GM18870 (cell line): Measurements from ENCODE around the gene KIAA0753.
"Not testable (repeated sequence)": the region's sequence is repeated elsewhere in the genome, so short reads cannot be mapped to it uniquely, and the experiment has no call there.

ENCODE experiments used
- ATAC-seq: cut with Tn5 transposase; IDR thresholded peaks from one replicate; pipeline ENCODE4 v1.9.1; 2021; ENCODE audit warnings: moderate library complexity; ENCODE audit not compliant: unreplicated experiment

Gene KIAA0753

DNA sequence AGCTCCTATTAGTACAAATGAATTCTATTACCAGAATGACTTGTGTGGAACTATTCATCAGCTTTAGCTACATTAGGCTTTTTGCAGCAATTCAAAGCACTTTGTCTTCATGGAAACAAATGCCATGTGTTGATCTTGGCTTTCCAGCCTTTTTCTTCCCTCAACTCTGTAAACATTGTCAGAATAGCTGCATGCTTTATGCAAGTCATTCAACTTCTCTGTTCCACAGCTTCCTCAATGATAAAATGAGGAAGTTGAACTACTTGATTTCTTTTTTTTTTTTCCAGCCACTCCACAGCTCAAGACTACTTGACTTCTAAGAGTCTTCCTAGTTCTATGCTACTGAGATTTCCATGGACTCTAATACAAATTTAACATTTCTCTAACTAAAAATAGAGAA lies 41.1 kb downstream of the KIAA0753 start:
- ATAC-seq = no peak

DNA sequence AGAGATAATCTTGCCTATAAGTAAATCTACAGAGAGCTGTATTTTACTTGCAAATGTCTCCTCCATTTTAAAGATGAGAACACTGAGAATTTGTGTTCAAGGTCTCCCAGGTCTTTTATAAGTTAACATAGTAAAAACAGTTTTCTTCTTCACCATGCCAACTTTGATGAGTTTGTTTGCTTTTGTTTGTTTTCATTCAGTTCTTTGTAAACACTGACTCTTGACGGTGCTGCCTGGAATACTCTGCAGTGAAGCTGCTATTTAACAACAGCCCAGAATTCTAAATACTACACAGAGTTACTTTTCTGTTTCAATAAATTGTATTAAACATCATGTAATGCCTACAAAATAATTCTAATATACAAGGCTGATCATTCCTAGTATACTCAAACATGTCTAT lies 42.8 kb downstream of the KIAA0753 start:
- no peak for ATAC-seq

DNA sequence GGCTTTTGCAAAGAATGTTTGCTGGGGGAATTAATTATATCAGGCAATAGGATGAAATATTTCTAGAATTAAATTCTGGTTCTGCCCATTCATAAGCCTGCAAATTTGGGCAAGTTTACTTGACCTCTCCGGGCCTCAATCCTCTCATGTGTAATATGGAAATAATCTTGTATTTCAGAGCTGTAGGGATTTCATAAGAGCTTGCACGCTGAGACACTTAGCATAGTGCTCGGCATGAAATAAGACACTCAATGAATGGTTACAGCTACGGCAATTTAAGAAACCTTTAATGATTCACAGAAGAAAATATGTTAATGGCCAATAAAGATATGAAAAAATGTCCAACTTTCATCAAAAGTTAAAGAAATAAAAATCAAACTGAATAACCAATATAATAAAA lies 43.6 kb downstream of the KIAA0753 start:
- no peak for ATAC-seq

DNA sequence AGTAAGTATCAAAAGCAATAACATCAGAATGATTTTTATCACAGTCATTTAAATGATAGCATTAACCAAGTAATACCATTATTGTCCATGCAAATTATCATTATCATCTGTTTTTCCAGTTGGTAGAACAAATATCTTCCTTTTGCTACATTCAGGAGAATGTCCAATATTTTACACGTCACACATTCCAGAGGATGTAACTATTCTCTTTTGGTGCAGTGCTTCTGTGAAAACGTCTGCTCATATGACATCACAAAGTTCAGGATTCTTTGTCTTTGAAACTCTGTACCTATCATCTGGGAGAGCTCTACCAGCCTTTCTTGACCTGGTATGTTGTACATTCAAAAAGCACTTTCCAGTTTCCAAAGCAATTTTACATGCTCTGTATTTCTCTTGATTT lies 44.0 kb downstream of the KIAA0753 start:
- no peak for ATAC-seq

DNA sequence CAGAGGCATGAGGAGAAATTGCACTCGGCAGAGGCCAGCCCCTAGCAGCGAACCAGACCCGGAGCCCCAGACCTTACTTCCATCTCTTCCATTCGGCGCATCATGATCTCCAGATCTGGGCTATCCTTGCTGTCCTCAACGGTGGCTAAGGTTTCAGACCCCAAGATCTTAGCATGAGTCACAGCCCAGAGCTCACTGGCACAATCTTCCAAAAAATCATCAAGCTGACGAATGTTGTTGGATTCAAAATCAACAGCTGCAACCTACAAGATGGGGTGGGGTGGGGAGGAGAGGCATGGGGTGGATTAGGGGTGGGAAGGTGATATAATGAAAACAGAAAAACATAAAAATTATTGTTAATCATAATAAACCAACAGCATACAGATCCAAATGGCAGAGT lies 44.4 kb downstream of the KIAA0753 start:
- no peak for ATAC-seq

DNA sequence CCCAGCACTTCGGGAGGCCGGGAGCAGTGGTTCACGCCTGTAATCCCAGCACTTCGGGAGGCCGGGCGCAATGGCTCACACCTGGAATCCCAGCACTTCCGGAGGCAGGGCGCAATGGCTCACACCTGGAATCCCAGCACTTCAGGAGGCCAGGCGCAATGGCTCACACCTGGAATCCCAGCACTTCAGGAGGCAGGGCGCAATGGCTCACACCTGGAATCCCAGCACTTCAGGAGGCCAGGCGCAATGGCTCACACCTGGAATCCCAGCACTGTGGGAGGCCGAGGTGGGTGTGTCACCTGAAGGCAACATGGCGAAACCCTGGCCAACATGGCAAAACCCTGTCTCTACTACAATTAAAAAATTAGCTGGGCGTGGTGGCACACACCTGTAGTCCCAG lies 47.1 kb downstream of the KIAA0753 start:
- ATAC-seq = not testable (repeated sequence)

DNA sequence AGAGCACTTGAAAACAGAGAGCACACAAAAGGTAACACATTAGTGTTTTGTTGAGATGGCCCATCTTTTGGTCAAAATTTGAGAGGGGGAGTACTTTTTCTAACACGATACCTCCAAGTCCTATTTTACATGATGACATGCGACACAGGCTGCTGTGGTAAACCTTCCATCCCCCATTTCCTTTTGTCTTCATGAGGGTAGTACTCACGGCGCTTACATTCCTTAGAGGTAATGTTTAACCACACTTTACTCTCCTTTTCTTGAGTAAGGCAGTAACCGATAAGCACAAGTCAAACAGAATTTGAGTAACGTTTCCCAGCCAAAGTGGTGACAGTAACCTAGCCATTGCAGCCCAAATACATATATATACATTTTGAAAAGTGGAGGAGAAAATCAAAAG lies 48.3 kb downstream of the KIAA0753 start:
- ATAC-seq = no peak

DNA sequence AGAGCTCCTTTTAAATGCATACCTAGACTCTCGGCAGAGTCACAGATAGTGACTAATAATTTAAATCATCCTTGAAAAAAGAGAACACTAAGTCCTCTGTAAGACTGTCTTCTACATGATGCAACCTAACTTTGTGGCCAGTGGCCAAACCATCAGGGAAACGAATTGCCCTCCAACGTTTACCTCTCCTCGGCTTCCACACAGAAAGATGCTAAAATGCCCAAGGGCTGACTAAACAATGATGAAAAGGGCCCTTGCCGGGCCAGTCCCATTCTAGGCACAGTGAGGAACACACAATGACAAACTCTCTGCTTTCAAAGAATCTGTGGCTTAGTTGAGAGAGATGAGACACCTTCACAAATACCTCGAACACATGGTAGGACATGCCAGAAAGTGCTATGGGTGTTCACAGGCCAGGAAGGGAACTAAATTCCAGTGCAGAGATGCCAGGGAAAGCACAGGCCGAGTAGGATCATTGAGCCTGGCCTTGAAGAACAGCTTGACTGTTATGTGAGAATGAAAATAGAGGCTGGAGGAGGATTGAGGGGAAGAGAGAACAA lies 48.8 kb downstream of the KIAA0753 start:
- ATAC-seq = no peak

DNA sequence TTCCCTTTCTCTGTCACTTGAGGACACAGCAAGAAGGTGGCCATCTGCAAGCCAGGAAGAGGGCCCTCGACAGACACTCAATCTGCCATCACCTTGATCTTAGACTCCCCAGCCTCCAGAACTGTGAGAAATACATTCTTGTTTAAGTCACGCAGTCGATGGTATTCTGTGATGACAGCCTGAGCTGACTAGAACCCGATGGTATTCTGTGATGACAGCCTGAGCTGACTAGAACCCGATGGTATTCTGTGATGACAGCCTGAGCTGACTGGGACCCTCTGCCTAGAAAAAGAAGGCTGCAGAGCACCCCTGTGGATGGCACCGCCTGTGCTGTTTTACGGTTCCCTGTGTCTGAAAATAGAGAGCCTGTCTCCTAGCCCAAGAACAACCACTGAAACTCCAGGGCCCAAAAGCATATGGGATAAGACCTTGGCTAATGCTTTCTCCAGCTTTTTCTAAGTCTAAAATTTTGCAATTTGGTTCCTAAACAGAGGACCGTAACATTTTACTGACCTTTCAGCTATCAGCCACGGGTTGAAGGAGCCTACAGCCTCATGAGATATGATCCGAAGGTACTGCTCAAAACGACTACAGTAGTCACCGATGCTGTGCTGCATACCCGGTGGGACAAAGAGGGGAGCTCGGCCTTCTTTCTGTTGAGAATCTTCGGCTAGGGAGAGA lies 51.1 kb downstream of the KIAA0753 start:
- ATAC-seq = no peak

DNA sequence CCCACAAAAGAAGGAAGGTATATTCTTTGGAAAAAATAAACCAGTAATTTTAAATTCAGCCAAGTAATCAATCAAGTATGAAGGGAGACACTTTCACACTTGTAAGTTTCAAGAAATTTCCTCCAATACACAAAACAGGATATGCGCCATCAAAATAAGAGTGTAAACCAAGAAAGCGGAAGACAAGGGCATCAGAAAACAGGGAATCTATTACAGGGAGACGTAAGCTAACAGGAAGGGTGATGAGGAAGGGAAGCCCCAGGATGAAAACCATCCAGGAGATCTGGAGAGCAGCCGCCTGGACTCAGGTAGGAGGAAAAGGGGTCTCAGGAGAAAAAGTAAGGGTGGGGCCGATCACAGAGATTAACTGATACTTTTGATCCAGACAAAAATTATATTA lies 52.3 kb downstream of the KIAA0753 start:
- no peak for ATAC-seq

DNA sequence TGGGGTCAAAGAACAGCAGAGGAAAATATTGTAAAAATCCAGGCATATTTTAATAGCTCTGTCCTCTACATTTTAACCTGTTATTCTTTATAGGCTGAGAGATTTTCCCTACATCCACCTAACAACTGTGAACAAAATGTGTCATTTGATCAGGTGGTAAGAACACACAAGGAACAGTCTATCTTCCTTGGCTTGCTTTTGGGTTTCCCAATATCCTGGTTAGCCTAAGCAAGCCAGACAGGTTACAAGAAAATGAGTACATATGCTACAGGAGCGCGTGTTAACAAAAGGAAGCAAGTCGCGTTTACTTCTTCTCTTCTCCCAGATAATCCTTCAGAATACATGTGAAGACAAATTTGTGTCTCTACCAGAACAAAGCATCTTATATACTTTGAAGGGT lies 53.2 kb downstream of the KIAA0753 start:
- ATAC-seq = no peak

DNA sequence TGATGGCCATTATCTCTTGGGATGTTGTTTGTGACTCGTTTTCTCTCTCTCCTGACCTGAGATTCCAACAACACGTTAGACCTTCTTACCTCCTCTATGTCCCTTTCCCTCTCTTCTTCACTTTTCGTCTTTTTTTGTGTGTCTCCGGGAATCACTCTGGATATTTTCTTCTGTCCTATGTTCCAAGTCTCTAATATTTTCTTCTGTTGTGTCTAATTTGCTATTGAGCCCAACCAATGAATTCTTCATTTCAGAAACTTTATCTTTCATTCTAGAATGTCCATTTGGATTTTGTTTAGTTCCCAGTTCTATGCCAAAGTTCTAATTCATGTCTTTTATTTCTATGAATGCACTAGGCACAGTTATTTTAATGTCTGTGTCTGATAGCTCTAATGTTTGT lies 57.1 kb downstream of the KIAA0753 start:
- no peak for ATAC-seq

DNA sequence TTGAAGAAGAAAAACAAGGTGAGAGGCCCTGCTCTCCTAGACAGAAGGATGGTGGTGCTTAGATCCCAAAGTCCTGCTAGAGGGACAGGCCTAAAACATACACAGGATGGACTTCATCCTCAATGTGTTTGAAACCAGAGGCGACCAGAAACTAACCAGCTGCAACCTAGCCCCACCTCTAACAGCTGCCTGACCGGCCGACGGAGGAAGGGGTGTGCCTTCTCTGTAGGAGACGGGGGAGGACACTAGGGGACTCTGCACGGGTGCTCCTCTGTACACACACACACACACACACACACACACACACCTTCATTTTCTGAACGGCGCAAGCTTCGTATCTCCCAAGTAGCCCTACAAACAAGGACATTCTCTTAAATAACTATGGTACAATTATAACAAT lies 59.9 kb downstream of the KIAA0753 start:
- ATAC-seq = no peak

DNA sequence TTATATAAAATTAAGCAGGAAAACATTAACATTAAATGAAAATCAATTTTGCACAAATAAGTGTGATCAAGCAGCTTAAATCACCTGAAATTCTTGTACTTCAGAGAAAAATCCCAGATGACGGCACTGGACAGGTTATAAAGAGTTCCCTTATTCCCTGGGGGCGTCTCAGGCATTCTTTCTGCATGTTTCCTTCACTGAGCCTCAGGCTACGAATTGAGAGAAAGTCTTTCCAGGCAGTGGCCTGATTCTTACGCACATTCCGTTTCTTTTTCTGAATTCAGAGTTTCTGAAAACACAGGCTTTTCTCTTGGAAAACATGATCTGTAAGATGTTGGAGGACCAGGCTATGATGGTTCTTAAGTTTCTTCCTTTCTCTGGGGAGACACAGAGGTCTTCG lies 62.0 kb downstream of the KIAA0753 start:
- no peak for ATAC-seq

DNA sequence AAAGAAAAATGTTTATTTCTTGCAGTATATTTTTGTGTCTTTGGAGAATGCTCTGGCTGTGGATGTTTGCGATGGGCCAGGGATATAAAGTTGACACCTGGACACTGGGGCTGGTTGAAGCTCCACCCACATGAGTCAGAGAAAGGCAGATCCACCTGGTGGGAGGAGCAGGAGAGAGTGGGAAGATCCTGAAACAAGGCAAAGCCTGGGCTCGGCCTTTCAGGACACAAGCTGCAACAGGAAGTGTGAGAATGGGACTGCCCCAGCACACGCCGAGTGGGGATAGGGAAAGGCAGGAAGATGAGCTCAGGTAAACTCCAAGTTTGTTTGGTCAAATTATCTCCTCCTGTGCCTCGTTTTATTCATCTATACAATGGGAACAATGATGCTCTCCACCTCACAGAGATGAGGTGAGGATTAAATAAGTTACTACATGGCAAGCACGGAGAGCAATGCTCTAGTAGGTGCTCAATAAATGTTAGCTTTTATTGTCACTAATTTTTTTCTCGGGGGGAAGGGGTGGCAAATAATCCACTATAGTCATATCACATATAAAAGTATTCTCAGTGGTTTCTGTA lies 62.7 kb downstream of the KIAA0753 start:
- no peak for ATAC-seq

DNA sequence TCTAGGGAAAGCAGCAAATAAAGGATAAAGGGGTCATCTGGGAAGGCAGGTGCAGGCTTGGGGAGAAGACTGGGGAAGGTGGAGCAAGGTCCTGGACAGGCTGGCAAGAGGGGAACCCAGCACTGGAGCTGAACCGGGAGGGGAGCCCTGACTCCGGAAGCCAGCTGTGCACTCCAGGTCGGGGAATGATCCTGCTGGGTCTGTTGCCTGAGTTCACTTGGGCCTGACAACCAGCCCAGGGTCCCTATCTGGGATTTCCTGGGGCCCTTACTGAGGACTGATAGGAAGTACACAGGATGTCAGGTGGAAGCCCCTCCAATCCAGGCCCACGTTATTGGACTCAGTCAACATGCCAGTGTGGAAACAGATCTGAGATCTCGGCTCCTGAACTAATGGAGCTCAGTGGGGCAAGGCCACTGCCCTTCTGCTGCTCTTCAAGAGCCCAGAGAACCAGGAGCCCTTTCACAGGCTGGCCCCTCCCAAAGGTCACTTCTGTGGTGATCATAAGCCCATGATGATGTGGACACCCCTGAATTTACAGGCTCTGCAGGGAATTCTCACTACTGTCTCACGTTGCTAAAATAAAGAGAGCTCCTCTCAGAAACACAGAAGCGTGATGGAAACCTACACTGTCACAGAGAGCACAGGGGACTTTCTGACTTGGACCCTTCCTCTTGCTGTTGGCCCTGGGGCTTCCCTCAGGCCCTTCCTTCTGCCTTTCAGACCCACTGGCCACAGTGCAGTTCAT lies 64.3 kb downstream of the KIAA0753 start:
- no peak for ATAC-seq

DNA sequence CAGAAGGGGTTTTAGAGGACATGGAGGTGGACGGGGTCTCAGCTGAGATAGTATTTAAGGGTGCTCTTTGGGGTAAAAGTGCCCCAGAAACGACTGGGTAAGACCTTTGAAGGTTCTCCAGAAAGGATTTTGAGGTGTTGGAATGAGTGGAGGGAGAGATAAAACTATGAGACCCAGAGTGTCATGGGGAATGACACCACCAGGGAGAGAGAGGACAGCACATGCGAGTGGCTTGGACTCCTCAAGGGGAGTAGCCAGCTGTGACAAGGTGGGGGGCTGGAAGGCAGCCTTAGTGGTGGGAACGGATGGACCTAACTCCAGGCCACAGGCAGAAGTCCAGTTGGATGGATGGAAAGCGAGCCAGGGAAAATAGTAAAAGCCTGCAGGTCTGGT lies 64.9 kb downstream of the KIAA0753 start:
- no peak for ATAC-seq

DNA sequence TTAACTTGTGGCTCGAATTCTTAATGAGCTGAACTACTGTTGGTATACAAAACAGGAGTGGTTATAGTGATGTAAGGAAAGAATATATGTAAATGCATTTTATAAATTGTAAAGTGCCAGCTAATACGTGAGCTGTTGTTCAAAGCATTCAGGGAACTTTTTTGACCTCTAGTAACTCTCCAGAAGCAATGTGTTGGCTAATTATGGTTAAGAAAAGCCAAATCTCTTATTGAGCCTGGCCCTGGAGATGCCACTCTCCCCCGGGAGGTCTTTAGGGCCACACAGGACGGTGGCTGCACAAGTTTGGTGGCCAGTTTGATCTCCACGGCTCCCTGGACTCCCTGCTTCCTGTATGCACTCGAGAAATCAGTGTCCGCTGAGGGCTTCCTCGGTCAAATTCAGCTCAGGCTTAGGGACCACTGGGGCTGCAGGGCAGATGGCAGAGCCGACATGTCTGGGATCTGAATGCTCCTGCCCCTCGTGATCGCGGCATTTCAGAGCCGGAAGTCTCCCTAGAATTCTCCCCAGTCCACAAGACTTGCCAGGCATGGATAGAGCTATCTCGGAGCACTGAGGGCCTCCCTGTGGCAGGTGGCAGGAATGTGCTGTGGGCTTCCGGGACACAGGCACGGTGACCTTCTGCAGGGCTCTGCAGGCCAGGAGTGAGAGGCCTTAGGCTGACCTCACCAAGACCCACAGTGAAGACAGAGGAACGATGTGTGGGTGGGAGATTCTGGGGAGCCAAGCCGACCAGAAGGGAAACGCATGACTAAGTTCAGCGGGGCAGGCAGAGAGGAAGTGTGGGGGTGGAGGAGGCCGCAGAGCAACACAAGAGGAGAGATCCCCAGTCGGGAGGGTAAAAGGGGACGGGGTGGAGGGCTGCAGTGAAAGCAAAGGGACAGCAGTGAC lies 65.6 kb downstream of the KIAA0753 start:
- no peak for ATAC-seq

DNA sequence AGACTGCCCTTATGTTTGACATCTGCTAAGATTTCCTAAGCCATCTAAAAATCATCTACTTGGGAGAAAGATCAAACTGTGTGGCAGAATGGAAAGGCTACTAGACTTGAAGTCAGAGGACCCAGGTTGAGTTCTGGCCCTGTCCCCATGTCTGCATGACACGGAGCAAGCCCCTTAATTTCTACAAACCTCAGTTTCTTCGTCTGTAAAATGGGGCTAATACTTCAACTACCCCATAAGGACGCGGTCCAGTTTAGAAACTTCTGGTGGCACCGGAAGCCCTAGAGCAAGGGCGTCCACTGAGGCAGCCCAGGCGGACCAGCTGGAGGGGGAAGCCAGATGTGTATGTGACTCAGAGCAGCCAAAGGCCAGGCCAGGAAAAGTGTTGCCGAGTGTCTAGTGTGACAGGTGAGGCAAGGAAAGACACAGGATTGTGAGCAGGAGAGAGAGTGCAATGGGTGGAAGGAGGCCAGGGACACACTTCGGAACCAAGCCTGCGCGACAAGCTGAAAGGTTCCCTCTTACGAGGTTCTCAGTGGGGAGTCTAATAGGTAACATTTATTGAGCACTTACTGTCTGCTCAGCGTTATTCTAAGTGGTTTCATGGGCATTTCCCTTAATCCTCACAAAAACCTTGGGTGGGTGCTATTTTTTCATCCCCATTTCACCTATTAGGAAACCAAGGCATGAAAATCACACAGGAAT lies 66.4 kb downstream of the KIAA0753 start:
- no peak for ATAC-seq

DNA sequence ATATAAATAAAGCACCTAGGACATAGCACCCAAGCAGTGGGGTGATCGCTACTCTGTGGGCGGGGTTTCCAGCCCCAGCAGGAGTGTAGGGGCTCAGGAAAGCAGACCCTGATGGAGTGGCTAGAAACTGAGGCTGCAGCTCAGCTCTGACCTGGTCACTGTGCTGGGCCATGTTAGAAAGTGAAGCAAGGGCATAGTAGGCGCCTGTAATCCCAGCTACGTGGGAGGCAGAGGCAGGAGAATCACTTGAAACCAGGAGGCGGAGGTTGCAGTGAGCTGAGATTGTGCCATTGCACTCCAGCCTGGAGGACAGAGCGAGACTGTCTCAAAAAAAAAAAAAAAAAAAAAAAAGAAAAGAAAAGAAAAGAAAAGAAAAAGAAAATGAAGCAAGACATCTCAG lies 67.0 kb downstream of the KIAA0753 start:
- not testable (repeated sequence) for ATAC-seq
